ENCODE data around the gene SP3.

Gene SP3

DNA sequence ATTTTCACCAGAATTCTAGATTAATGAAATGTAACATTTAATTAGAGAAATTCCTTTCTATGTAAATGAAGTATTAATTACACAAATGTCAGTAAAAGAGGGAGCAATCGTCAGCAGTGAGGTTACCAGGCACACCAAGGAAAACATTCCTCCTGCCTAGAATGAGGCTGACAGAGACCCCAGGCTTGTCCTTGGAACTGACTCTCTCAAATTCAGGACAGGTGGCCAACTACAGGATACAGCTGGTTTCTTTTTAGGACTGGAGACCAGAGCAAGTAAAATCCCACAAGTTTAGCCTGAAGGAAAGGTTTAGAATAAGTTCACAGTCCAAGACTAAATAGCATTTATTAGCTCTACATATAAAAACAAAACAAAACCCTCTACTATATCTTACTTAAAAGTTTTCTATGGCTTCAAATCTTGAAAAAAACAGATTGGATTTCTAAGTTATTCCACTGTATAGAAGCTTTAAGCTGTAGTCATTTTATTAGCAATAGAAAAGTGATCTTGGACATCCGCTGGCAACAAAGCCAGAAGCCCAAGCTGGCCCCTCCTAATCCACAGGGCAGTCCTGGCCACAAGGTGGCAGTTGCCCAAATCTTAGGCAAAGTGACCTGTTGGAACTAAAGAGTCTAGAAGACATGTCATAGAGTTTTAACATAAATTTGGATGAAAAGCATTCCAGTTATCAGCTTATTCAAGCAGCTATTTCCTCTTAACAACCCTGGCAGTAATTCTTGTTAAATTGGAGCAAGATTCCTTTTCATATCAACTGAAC, 81.0 kb downstream of the SP3 start:
- peak; percentile 24 for DNase-seq

DNA sequence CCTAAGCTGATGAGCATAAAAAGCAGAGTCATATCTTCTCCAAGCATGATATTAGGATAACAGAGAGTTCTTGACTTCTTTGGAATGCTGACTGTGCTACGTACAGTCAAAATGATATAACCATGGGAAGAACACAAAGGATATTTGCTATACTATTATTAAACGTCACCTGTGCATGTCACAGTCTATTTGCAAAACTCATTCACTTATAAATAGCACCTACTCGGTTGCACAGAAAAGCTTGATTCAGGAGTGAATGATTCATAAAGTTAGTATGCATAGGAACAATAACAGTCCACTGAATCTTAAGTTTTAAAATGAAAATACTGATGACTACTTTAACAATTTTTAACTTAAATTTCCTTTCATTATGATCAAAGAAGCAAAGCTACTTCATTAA, 83.3 kb downstream of the SP3 start:
- no peak for DNase-seq

DNA sequence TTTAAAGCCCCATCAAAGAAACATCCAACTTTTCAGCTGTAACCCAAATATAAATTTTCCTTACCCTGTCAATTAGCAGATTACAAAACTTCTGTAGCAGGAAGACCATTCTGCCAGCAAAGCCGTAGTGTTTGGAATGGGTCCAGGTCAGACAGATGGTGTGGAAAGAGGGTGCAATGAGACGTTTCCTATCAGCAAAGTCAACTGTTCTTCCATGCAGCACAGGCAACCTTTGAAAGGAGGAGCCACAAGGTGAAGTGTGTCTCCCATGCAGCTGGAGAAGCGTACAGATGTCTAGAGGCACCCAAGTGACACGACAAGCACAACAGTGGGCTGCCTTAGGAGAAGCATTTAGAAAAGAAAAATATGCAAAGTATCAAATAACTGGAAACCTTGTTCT, 83.7 kb downstream of the SP3 start:
- no peak for DNase-seq

GRCh38 chr2:173880561-173880960, 84.6 kb downstream of the SP3 start:
- no peak for DNase-seq

DNA sequence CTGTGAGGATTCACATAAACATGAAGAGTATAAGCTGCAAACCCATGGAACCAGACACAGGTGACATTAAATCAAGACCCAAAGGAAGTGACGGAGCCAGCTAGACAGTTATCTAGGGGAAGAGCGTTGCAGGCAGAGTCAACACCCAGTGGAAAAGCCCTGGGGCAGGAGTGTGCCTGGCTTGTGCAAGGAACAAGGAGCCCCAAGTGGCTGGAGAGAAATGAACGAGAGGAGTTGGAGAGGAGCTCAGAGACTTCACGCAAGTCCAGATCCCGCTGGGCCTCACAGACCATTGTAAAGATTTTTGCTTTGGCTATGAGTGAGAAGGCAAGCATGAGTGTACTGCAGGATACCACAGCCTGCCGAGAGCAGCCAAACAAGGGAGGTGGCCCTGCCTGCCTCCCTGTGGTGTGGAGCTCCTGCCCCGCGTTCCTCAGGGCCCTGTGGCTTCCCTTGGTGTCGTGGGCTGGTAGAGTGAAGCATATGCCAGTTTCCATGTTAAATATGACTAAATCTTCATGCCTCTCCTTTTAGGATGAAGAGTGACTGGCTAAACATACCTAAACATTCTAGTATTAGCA, 88.2 kb downstream of the SP3 start:
- DNase-seq, result no peak

DNA sequence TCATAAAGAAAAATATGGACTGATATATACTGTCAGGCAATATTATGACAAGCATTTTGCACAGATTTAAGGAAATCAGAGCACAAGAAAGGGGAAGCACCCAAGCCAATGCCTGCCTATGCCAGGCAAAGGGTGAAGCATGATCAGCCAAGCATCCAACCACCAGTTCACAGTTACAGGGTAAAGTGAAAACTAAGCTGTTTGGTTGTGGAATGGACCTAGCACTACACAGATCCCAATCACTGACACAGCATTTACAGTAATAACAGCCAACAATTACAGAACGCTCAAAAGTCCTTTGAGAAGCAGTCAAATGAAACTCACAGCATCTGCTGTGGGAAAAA, 90.3 kb downstream of the SP3 start:
- no peak for DNase-seq

- DNase-seq, result no peak
Measured at GRCh38 chr2:173874003-173874893, 90.9 kb downstream of the SP3 start.

DNA sequence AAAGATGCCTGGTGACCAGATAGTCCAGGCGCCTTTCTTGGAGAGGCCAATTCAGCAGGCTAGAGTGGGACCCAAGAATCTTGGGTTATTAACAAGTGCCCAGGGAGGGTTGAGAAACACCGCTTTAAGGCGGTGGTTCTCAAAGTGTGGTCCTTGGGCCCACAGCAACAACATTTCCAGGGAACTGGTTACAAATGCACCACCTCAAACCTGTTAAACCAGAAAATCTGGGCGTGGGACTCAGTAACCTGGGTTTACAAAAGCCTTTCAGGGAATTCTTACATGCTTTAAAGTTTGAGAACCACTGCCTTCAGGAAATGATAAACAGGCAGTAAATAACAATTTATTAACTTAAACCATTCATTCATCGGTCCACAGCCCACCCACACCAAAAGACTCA, 92.5 kb downstream of the SP3 start:
- DNase-seq, result no peak

DNA sequence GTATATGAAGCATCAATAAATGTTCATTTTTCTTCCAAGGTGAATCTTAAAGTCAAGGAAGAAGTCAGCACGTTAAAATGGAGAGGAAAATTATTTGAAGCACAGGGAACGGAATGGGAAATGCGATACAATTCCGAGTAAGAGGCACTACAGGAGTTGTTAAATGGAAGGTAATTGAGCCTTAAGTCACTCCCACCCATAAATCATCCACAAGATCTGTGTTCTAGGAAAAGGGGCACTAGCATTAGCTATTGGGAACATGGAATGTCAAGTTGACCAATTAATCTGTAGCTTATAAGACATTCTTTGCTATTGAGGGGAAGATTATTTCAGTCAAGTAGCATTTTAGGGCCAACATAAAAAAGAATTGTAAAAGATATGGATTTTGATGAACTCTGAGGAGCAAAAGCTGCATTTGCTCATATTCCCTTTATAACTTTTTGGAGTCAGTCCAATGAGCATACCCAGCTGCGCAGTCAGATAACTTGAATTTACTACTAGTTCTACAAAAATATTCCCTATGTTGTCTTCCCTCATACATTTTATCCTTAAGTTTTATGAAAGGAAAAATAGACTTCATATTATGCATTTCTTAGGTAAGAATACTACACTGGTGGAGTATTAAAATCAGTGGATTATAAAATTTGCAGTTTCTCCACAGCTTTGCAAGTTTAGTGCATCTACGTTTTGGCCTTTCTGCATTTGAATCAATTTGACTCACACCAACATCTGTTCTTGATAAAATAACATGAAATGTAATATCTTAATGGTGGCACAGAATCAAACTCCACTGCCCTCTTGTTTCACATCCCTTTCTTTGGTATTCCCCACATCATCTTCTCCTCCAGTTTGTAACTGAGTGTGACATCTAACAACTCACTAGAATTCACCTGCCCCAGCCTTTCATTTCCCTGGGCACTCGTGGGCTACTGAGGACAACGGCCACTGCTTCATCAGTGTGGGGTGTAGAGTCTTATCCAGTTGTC, 95.6 kb downstream of the SP3 start:
- no peak for DNase-seq

DNA sequence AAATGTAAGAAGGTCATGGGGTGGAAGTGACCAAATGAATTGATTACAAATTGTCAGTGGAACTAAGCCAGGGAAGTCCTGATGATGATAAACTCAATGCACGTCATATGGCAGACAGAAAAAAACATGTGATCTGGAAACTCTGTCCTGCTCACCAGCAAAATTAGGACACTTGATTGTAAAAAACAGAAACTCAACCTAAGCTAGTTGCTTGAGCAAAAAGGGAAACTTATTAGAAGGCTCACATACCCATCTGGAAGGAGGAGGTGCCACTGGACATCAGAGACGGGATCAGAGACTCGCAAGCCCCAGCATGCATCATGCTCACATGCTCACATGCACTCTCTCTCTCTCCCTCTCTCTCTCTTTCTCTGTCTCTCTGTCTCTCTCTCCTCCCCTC, 96.8 kb downstream of the SP3 start:
- no peak for DNase-seq

DNA sequence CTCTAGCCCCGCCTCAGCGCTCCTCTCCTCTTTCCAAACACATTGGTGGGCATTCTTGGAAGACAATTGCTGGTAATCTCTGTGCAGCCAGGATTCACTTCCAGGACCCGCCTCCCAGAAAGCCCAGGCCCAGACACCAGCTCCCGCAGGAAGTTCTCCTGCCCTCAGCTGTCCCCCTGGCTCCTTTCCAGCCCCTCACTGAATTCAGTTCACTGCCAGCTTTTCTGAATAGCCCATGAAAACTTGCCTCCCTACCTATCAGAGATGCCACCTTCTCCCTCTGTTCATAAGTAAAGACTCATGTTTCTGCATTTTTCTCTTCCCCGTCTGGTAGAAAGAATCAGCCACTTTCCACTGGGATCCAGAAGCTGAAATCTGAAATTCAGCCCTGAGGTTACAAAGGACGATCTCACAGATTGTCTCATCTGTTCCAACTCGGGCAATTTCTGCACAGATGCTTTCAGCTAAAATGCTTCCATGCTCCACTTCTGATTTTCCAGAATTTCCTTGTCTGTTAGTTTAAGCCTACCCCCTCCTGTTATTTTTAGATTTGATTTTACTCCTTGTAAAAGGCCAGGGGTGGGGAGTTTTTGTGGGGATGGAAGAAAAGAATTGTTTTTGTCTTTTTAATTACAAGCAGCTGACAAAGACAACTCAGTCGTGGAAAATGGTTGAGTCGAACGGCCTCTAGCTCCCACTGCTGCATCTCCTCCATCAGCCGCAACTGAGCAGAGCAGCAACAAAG, 98.1 kb downstream of the SP3 start:
- no peak for DNase-seq

- no peak for DNase-seq
Measured at GRCh38 chr2:173865971-173866873, 99.0 kb downstream of the SP3 start.

DNA sequence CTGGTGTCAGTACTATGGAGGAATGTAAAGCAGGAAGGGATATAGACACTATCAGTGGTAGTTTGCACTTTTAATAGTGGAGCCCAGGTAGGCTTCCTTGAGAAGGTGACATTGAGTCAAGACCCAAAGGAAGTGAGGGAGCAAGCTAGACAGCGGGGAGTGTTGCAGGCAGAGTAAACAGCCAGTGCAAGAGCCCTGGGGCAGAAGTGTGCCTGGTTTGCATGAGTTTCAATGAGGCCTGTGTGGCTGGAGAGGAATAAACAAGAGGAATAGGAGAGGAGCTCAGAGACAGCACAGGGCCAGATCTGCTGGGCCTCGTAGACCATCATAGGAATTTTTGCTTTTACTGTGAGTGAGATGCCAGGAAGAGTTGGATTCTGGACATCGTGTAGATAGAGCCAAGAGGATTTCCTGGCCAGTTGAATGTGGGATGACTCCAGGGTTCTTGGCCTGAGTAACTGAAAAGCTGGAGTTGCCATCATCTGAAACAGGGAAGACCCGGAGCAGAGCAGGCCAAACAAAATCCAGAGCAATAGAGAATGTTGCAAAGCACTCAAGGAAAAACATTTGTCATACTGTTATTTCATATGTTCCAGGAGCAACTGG, 102.5 kb downstream of the SP3 start:
- DNase-seq, result no peak

DNA sequence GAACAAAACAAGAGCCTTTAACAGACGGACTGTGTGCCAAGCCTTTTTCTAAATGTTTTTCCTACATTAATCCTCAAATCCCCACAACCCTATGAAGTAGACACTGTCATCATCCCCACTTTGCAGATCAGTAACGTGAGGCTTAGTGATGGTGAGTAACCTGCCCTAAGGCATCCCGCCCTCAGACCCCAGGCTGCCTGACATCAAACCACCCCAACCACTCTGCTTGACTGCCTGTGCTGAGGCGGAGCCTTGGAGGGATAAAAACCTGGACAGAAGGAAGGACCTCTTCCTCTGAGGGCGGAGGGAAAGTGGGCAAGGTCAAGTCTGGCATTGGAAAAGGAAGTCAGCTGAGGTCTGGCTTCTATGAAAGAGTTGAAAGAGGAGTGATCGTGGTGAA, 104.6 kb downstream of the SP3 start:
- no peak for DNase-seq

DNA sequence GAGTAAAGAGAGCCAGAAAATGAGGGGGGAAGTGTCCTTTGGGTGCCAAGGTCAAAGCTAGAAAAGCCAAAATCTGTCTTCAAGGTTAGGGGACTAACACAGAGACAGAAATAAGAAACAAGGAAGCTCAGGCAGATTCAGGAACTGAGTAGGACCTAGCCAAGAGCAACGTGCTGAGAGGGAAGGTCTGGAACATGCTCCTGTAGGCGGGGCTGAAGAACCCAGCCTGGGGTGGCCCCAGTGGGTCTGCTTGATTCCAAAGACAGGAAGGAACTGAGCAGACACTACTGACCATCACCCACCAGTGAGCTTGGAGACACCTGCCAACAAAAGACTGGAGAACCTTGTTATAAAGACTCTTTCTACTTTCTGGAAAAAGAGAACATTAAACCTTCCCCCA, 105.1 kb downstream of the SP3 start:
- no peak for DNase-seq

GRCh38 chr2:173858291-173858731, 106.9 kb downstream of the SP3 start:
- no peak for DNase-seq

All from stimulated activated CD4-positive, alpha-beta T cell treated with anti-CD3 and anti-CD28 coated beads, Interleukin-4, amount 100 ng/mL, for 24 hours (primary cell).